Measurements from ENCODE around the gene CRYBG2.
A peak's percentile ranks its signal among the peaks of the same experiment; 100 is the strongest.
"Not testable (repeated sequence)": the region's sequence is repeated elsewhere in the genome, so short reads cannot be mapped to it uniquely, and the experiment has no call there.

CRYBG2 gene

DNA sequence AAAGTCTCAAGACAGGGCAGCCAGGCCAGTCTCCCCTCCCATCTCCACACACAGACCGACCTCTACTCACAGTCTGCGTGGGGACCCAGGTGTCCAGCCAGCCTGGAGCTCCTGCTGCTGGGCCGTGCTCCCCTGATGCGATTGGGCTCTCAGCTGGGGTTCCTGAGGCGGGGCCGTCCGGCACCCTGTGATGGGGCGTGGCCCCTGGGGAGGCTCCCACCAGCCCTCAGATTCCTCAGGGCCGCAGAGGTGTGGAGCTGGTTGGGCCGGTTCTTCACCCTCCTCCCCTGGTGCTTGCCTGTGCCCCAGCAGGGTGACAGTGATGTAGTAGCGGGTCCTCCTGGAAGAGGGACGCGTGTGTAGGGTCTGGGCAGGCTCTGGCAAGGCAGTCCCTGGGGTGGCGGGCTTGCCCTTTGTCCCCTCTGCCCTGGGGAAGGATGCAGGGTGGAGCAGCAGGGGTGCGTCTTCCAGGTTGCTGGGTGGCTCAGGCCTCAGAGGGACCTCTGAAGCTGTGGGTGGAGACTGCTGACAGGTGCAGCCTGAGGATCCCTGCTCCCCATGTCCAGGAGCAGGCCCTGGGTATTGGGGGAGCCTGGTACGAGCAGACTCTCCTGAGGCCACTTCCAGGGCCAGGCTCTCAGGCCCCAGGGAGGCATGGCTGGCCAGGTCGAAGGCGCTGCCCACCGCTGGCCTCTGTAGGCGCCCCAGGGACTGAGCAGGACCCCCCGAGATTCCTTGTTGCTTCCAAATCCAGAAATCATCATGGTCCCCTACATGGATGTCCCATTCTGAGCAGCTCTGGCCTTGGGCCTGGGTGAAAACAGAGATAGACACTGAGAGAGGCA lies at the start of gene CRYBG2:
TSS of gene CRYBG2 (minus strand) at position 155 of the 845 bp plus-strand sequence. CDS start 7,473 bp downstream, outside the sequence.
- no peak for DNase-seq

GRCh38 chr1:26403656-26404055 lies 49.7 kb upstream of the CRYBG2 start:
- DNase-seq = no peak

GRCh38 chr1:26401891-26402290 lies 48.0 kb upstream of the CRYBG2 start:
- DNase-seq = no peak

- DNase-seq = no peak
Observed at GRCh38 chr1:26399034-26399433, 45.1 kb upstream of the CRYBG2 start.

DNA sequence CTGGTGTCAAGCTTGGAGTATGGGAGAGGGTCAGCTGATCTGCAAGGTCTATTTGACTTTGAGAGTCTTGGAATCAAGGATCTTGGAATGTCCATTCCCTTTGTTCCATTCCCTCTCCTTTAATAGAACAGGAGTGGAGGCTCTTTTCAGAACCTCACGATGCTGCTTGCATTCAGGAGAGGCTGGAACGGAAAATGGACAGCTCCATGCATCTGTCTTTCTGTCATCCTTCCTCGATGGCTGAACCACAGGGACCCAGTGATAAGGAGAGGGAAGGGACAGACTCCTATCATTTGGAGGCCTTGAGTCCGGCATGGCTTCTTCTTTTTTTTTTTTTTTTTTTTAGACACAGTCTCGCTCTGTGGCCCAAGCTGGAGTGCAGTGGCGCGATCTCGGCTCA lies 41.8 kb upstream of the CRYBG2 start:
- no peak for DNase-seq

GRCh38 chr1:26391450-26391849 lies 37.5 kb upstream of the CRYBG2 start:
- peak; percentile 44 for DNase-seq

DNA sequence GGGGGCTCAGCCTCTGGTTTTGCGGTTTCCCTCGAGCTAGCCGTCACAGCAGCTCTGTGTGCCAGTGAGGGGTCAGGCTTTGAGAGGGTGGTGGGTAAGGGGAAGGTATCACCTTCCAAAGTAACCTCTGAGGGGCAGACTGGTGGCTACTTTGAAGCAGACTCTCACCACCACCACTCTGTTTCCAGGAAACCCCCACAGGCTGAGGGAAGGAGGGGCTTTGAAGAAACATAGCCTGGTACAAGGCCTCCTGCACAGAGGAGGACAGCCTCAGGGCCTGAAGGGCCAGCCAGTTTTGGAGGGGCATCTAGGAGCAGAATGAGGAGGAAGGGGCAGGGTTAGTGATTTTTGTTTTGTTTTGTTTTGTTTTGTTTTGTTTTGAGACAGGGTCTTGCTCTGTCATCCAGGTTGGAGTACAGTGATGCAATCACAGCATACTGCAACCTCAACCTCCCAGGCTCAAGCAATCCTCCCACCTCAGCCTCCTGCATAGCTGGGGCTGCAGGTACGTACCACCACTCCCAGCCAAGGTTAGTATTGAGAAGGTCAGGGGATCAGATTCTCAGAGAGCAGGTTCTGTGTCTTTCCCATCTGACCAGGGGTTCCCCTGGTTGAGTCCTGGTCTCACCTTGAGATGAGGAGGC lies 35.8 kb upstream of the CRYBG2 start:
- DNase-seq = no peak

DNA sequence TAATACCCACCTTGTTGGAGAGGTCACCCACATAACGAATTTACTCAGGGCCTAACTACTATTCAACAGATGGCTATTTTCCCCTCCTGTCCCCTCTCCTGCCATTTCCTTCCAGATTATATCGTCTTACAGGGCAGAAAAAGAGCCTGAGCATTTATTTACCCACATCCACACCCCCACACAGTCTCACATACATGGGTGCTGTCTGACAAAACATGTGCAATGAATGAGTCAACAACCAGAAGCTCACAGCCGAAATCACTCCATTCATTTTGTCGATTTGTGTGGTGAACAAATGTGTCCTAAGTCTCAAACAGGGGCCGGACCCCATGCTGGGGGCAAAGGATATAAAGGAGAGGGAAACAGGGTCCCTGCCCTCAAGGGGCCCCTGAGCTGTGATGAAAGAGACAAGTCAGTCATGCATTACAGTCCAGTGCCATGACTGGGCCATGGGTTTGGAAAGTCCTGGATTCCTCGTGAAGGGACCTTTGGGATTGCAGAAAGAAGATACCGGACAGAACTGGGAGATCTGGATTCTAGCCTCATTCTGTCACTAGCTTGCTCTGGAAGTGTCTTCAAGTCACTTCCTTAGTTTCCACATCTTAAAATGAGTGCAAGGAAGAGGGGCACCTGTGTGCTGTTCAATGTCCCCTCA lies 35.0 kb upstream of the CRYBG2 start:
- no peak for DNase-seq

GRCh38 chr1:26387447-26387846 lies 33.5 kb upstream of the CRYBG2 start:
- DNase-seq = peak; percentile 22

- not testable (repeated sequence) for DNase-seq
Observed at GRCh38 chr1:26385063-26385462, 31.1 kb upstream of the CRYBG2 start.

DNA sequence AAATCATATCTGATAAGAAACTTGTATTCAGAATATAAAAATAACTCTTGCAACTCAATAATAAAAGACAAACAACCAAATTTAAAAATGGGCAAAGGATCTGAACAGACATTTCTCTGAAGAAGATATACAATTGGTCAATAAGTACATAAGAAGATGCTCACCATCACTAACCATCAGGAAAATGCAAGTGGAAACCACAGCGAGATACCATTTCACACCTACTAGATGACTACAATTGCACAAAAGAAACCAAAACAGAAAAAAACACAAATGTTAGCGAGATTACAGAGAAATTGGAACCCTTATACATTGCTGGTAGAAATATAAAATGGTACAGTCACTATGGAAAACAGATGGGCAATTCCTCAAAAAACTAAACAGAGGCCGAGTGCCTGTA lies 30.1 kb upstream of the CRYBG2 start:
- no peak for DNase-seq

DNA sequence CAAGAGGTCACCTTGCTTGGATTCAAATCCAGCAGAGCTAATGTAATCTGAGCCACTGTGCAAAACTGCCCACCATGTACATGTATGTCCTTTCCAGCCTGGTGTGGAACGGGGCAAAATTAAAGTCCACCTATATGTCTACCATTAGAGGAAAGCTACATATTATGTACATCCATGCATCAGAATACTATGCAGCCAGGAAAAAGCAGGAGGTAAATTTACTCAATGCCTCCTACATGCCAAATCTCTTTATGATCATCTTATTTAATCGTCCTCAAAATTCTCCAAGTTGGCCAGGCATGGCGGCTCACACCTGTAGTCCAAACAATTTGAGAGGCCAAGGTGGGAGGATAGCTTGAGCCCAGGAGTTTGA lies 24.9 kb upstream of the CRYBG2 start:
- DNase-seq = no peak

GRCh38 chr1:26378088-26378878 lies 24.4 kb upstream of the CRYBG2 start:
- peak; percentile 88 for DNase-seq

DNA sequence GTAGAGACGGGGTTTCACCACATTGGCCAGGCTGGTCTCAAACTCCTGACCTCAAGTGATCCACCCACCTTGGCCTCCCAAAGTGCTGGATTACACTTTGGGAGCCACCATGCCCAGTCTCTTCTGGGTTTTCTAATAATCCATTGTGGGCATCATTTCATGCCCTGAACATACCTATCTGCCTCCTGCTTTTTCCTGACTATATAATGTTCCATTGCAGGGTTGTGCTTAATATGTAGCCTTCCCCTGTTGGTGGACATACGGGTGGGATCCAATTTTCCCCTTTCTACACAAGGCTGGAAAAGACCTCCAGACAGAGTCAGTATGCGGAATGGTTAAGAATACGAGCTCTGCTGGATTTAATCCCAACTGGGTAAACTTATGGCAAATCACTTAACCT lies 22.1 kb upstream of the CRYBG2 start:
- DNase-seq = no peak

DNA sequence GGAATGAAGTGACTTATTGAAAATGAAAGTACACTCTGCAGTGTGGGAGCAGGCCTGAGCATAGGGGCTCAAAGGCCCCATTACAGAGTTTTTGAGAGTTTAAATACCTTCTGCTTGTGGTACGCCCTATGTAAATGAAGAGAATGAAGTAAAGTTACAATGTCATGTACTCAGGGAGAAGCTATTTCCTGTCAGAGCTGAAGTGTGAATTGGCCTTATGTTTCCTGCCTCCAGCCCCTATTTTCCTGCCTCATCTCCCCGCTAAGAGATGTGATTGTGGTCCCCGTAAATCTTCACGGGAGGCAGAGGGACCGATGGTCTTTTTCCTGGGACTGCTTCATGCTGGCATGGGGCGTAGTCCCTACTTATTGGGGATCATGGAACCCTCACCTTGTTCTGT lies 21.2 kb upstream of the CRYBG2 start:
- no peak for DNase-seq

DNA sequence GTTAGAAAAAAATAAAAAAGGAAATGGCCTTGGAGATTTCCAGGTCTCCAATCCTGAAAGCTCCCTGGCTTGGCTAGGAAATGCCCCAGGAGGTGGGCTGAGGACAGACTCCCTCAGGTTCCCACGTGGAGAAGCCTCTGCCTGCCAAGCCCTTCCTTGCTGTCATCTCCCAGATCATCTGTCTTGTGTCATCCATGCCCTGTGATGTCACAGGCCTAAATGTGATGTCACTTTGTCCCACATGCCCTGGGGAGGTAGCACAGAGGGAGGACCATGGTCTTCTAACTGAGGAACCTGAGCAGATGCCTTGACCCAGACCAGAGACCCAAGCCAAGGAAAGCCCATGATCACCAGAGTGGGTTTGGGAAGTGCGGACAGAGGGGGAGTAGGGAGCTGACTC lies 20.4 kb upstream of the CRYBG2 start:
- not testable (repeated sequence) for DNase-seq

- no peak for DNase-seq
Observed at GRCh38 chr1:26373789-26374188, 19.9 kb upstream of the CRYBG2 start.

- DNase-seq = peak; percentile 26
Observed at GRCh38 chr1:26373281-26373680, 19.4 kb upstream of the CRYBG2 start.

DNA sequence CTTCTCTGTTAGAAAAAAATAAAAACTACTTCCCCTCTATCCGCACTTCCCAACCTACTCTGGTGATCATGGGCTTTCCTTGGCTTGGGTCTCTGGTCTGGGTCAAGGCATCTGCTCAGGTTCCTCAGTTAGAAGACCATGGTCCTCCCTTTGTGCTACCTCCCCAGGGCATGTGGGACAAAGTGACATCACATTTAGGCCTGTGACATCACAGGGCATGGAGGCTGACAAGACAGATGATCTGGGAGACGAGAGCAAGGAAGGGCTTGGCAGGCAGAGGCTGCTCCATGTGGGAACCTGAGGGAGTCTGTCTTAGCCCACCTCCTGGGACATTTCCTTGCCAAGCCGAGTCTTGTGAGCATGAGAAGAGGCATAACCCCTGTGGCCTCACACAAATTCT lies 18.7 kb upstream of the CRYBG2 start, which contains the start of gene ZNF683:
TSS of gene ZNF683 (minus strand) at position 140 of the 400 bp plus-strand sequence. CDS start 4,179 bp downstream, outside the sequence.
- DNase-seq = not testable (repeated sequence)

DNA sequence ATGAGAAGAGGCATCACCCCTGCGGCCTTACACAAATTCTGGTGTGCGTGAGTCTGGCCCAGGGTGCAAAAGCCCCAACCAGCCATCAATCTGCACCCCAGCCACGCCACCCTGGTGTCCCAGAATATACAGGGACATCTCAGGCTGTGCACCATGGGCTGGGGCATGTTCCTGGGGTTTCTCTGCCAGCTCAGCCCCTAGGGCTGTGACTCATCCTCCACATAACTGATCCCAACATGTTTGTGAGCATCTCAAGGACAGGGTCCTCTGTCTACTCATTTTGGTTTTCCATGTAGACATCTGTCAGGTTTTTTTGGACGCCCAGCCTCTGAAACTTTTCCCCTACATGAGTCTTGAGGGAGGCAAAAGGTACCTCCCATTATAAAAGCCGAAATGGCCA lies 18.1 kb upstream of the CRYBG2 start:
- no peak for DNase-seq

DNA sequence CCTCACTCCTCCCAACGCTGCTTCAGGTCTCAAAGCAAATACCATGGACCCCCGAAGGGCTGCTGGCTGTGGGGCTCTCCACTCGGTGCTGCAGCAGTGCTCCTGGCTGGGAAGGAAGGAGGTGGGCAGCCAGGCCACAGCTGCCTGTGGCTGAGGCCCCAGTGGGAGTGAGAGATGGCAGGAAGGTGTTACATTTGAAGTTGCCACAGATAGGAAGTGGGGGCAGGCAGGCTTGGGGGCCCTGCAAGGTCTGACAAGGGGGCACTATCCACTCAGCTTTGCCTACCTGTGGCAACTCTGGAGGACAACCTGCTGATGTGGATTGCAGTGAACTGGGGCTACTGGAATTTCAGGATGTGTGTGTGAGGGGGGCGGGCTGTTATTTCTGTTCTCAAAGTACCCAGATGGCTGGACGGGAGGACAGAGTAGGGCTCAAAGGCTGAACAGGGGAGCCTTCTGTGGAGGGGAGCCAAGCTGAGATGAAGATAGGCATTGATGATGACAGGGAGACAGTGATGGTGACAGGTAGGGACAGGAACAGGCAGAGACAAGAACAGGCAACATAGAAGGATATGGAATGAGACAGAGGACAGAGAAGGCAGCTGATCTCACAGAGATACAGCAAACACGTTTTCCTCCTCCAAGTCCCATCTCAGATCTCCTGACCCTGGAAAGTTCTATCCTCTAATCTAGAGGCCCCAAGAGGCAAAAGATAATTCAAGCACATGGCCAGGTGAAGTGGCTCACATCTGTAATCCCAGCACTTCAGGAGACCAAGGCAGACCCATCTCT lies 16.9 kb upstream of the CRYBG2 start:
- no peak for DNase-seq

GRCh38 chr1:26368486-26368885 lies 14.6 kb upstream of the CRYBG2 start:
- no peak for DNase-seq

All from activated CD4-positive, alpha-beta T cell treated with anti-CD3 and anti-CD28 coated beads, Interleukin-2, Interleukin-6, amounts not matched to agents 100 ng/mL and 50 ng/mL, durations not matched to agents 16 hours and 8 hours (primary cell).